Gastroesophageal sphincter (tissue), 4 donors: ENCODE data around the gene KHSRP. TPM values are rescaled to one million over a fixed set of nuclear protein-coding genes. Genes with fewer than 3 reads are reported as not detected.

Source experiments
- ATAC-seq: fragments of 150-250 bp; one replicate; pipeline ENCODE4 v1.9.1; 2016; ENCODE audit warnings: mild to moderate bottlenecking, moderate library complexity
- H3K27ac ChIP-seq, 4 donors: fragments of 200-600 bp; sonication (generic) in 3 of 4; 1 replicate in 3 of 4; 2 replicates in 1 of 4; pipeline ENCODE4 v1.5.1; 2016 to 2019
- H3K27me3 ChIP-seq: fragments of 200-600 bp; sonication (generic); one replicate; pipeline ENCODE4 v1.5.1; 2019
- H3K36me3 ChIP-seq, 2 donors: fragments of 200-600 bp; sonication (generic); one replicate each; pipeline ENCODE4 v1.5.1; 2019; ENCODE audit warnings: control low read depth in 1 of 2
- H3K4me1 ChIP-seq, 3 donors: fragments of 200-600 bp; sonication (generic); 1 replicate in 2 of 3; 2 replicates in 1 of 3; pipeline ENCODE4 v1.5.1; 2016 to 2019; ENCODE audit warnings: control low read depth in 2 of 3
- H3K4me3 ChIP-seq, 2 donors: fragments of 200-600 bp; sonication (generic); one replicate each; pipeline ENCODE4 v1.5.1; 2019; ENCODE audit warnings: mild to moderate bottlenecking in 1 of 2, moderate library complexity in 1 of 2
- H3K9me3 ChIP-seq, 3 donors: fragments of 200-600 bp; sonication (generic); one replicate each; pipeline ENCODE4 v1.5.1; 2017 to 2019; ENCODE audit warnings: control low read depth in 2 of 3
- CTCF ChIP-seq, 4 experiments: fragments of 200-600 bp in 2 of 4; fragments of 450-650 bp in 2 of 4; sonication (generic) in 1 of 4; IDR thresholded peaks; one replicate each; pipeline ENCODE4 v1.5.1; 2017 to 2019; ENCODE audit warnings: antibody characterized with exemption in 4 of 4, mild to moderate bottlenecking in 2 of 4, moderate library complexity in 2 of 4
- EP300 ChIP-seq: sonication (generic); formaldehyde crosslinking; IDR thresholded peaks from one replicate; pipeline ENCODE4 v1.6.1; 2017; ENCODE audit warnings: antibody characterized with exemption, mild to moderate bottlenecking
- POLR2A ChIP-seq, 2 donors: fragments of 450-650 bp; IDR thresholded peaks; one replicate each; pipeline ENCODE4 v1.6.1; 2017; ENCODE audit warnings: antibody characterized with exemption in 2 of 2, mild to moderate bottlenecking in 2 of 2, moderate library complexity in 1 of 2
- POLR2AphosphoS5 ChIP-seq: sonication (generic); formaldehyde crosslinking; IDR thresholded peaks from one replicate; pipeline ENCODE4 v1.6.1; 2017; ENCODE audit warnings: antibody characterized with exemption
- WGBS, 2 donors: methylation state at CpG; one replicate each; pipeline ENCODE4 v1.1.5; 2018; ENCODE audit warnings: low coverage in 1 of 2; 5-methylcytosine and 5-hydroxymethylcytosine counted together
- total RNA-seq, 4 donors: library from RNA; depleted of rRNA; stranded (reverse); fragments of >200 nt; gene quantifications; one replicate each; pipeline ENCODE4 v1.1.0, GENCODE V29; 2016

The KHSRP gene
- total RNA-seq, 4 donors from 2014 or later = 102 to 218 (median 126) TPM

- 33 to 86% methylated on average over 1 to 4 of the region's 8 CpGs for WGBS, 2 donors
- no peaks in the 10 kb centered on the region for H3K9me3 ChIP-seq
- H3K27me3 ChIP-seq = peaks cover 28% of the 10 kb centered on the region
- TF ChIP-seq POLR2AphosphoS5 = no peak
- no peak for TF ChIP-seq EP300
- TF ChIP-seq CTCF (IDR thresholded peaks at IDR 0.05) = no peak
- TF ChIP-seq POLR2A (IDR thresholded peaks at IDR 0.05) = no peak
- H3K27ac ChIP-seq = no peak overlapping the region
- peaks cover 0 to 8% (median 4%) of the 10 kb centered on the region in 3 donors for H3K4me1 ChIP-seq
- no peak overlapping the region for H3K4me3 ChIP-seq
- H3K36me3 ChIP-seq = no peaks in the 10 kb centered on the region
- no peak for ATAC-seq
These were observed 42.8 kb upstream of the KHSRP start for GRCh38 chr19:6467384-6467783.

GRCh38 chr19:6466526-6467248 is 42.1 kb upstream of the KHSRP start:
- no peak for TF ChIP-seq POLR2AphosphoS5
- no peak for TF ChIP-seq EP300
- no peak for TF ChIP-seq POLR2A (IDR thresholded peaks at IDR 0.05)
- no peak for TF ChIP-seq CTCF (IDR thresholded peaks at IDR 0.05)
- H3K9me3 ChIP-seq = no peaks in the 10 kb centered on the region
- H3K36me3 ChIP-seq = no peaks in the 10 kb centered on the region
- peaks cover 0 to 8% (median 4%) of the 10 kb centered on the region in 3 donors for H3K4me1 ChIP-seq
- ATAC-seq = no peak
- H3K27me3 ChIP-seq = peaks cover 28% of the 10 kb centered on the region
- H3K4me3 ChIP-seq = no peak overlapping the region
- WGBS, 2 donors = 40% methylated on average over 3 of the region's 21 CpGs; no CpG with 5 or more reads in 1 of the 2 donors
- H3K27ac ChIP-seq = no peak overlapping the region

GRCh38 chr19:6465663-6466062 is 41.1 kb upstream of the KHSRP start:
- H3K27me3 ChIP-seq = peaks cover 28% of the 10 kb centered on the region
- no peak for TF ChIP-seq POLR2AphosphoS5
- TF ChIP-seq POLR2A (IDR thresholded peaks at IDR 0.05) = no peak
- TF ChIP-seq EP300 = no peak
- TF ChIP-seq CTCF (IDR thresholded peaks at IDR 0.05) = no peak
- peaks cover 0 to 8% (median 4%) of the 10 kb centered on the region in 3 donors for H3K4me1 ChIP-seq
- H3K27ac ChIP-seq = no peak overlapping the region
- H3K4me3 ChIP-seq = no peak overlapping the region
- H3K9me3 ChIP-seq = no peaks in the 10 kb centered on the region
- no peak for ATAC-seq
- 86 to 100% methylated on average over 6 to 7 of the region's 8 CpGs for WGBS, 2 donors
- H3K36me3 ChIP-seq = no peaks in the 10 kb centered on the region

GRCh38 chr19:6465006-6465405 is 40.4 kb upstream of the KHSRP start:
- no peaks in the 10 kb centered on the region for H3K36me3 ChIP-seq
- TF ChIP-seq CTCF (IDR thresholded peaks at IDR 0.05) (no peak), EP300 (no peak), POLR2AphosphoS5 (no peak), POLR2A (IDR thresholded peaks at IDR 0.05) (no peak)
- H3K27ac ChIP-seq = no peak overlapping the region
- peaks cover 0 to 8% (median 4%) of the 10 kb centered on the region in 3 donors for H3K4me1 ChIP-seq
- 24 to 51% methylated on average over 2 to 4 of the region's 9 CpGs for WGBS, 2 donors
- no peak overlapping the region for H3K4me3 ChIP-seq
- no peaks in the 10 kb centered on the region for H3K9me3 ChIP-seq
- no peak for ATAC-seq
- peaks cover 28% of the 10 kb centered on the region for H3K27me3 ChIP-seq
